ENCODE results near the gene BCL10.

Gene BCL10

GRCh38 chr1:85279458-85280080 is 3.1 kb upstream of the BCL10 start:
- H3K36me3 ChIP-seq (ENCODE audit: control insufficient read depth in 4 of 4, insufficient read depth in 4 of 4, low read length in 3 of 4): no peaks in the 10 kb centered on the region
- ChIA-PET POLR2A (no interaction called here), CTCF (interaction anchor here (1.1 kb wide), 1 partner anchor 13 kb away, joined by 3 read pairs; no protein-coding TSS in a partner anchor)
- WGBS (ENCODE audit: insufficient coverage): 84% methylated on average over 6 of the region's 10 CpGs
- H3K27ac ChIP-seq (ENCODE audit: insufficient read depth in 1 of 2, low read depth in 1 of 2, low read length in 2 of 2, poor library complexity in 1 of 2, severe bottlenecking in 2 of 2): peak overlapping the region in 1 of 2 experiments; percentile 3
- H3K9me3 ChIP-seq (ENCODE audit: control extremely low read depth in 1 of 5, control insufficient read depth in 4 of 5, insufficient read depth in 2 of 5, low read depth in 1 of 5, low read length in 4 of 5): peaks cover 0 to 3% (median 0%) of the 10 kb centered on the region in 5 experiments
- H3K27me3 ChIP-seq (replicated peaks in 2 of 5; ENCODE audit: control insufficient read depth in 4 of 5, insufficient read depth in 5 of 5, low read length in 4 of 5): no peaks in the 10 kb centered on the region
- no peak for DNase-seq
- H3K4me1 ChIP-seq (ENCODE audit: control extremely low read depth in 1 of 4, control insufficient read depth in 4 of 4, insufficient read depth in 4 of 4, low read length in 3 of 4): peaks cover 10 to 29% (median 21%) of the 10 kb centered on the region in 4 experiments
- H3K4me3 ChIP-seq (ENCODE audit: control insufficient read depth in 1 of 7, extremely low read depth in 1 of 7, insufficient read depth in 4 of 7, low read depth in 2 of 7, low read length in 6 of 7): no peak overlapping the region

GRCh38 chr1:85278853-85279314 is 2.5 kb upstream of the BCL10 start:
- Histone ChIP-seq H3K27ac (ENCODE audit: insufficient read depth in 1 of 2, low read depth in 1 of 2, low read length in 2 of 2, poor library complexity in 1 of 2, severe bottlenecking in 2 of 2) (peak overlapping the region in 1 of 2 experiments; percentile 3), H3K36me3 (ENCODE audit: control insufficient read depth in 4 of 4, insufficient read depth in 4 of 4, low read length in 3 of 4) (no peaks in the 10 kb centered on the region), H3K9me3 (ENCODE audit: control extremely low read depth in 1 of 5, control insufficient read depth in 4 of 5, insufficient read depth in 2 of 5, low read depth in 1 of 5, low read length in 4 of 5) (no peaks in the 10 kb centered on the region), H3K27me3 (replicated peaks in 2 of 5; ENCODE audit: control insufficient read depth in 4 of 5, insufficient read depth in 5 of 5, low read length in 4 of 5) (no peaks in the 10 kb centered on the region), H3K4me3 (ENCODE audit: control insufficient read depth in 1 of 7, extremely low read depth in 1 of 7, insufficient read depth in 4 of 7, low read depth in 2 of 7, low read length in 6 of 7) (peak overlapping the region in 1 of 7 experiments; percentile 45), H3K4me1 (ENCODE audit: control extremely low read depth in 1 of 4, control insufficient read depth in 4 of 4, insufficient read depth in 4 of 4, low read length in 3 of 4) (peaks cover 12 to 32% (median 23%) of the 10 kb centered on the region in 4 experiments)
- CTCF ChIA-PET: interaction anchor here (1.1 kb wide), 1 partner anchor 14 kb away, joined by 3 read pairs; no protein-coding TSS in a partner anchor
- 10% methylated on average over 1 of the region's 2 CpGs for WGBS (ENCODE audit: insufficient coverage)
- POLR2A ChIA-PET: no interaction called here
- peak; percentile 69 to 93 (median 91) for DNase-seq

GRCh38 chr1:85277802-85278201 is 1.4 kb upstream of the BCL10 start:
- Histone ChIP-seq H3K4me3 (ENCODE audit: control insufficient read depth in 1 of 7, extremely low read depth in 1 of 7, insufficient read depth in 4 of 7, low read depth in 2 of 7, low read length in 6 of 7) (no peak overlapping the region), H3K36me3 (ENCODE audit: control insufficient read depth in 4 of 4, insufficient read depth in 4 of 4, low read length in 3 of 4) (peaks cover 0 to 3% (median 0%) of the 10 kb centered on the region in 4 experiments), H3K9me3 (ENCODE audit: control extremely low read depth in 1 of 5, control insufficient read depth in 4 of 5, insufficient read depth in 2 of 5, low read depth in 1 of 5, low read length in 4 of 5) (no peaks in the 10 kb centered on the region), H3K27ac (ENCODE audit: insufficient read depth in 1 of 2, low read depth in 1 of 2, low read length in 2 of 2, poor library complexity in 1 of 2, severe bottlenecking in 2 of 2) (no peak overlapping the region), H3K27me3 (replicated peaks in 2 of 5; ENCODE audit: control insufficient read depth in 4 of 5, insufficient read depth in 5 of 5, low read length in 4 of 5) (no peaks in the 10 kb centered on the region), H3K4me1 (ENCODE audit: control extremely low read depth in 1 of 4, control insufficient read depth in 4 of 4, insufficient read depth in 4 of 4, low read length in 3 of 4) (peaks cover 12 to 32% (median 23%) of the 10 kb centered on the region in 4 experiments)
- POLR2A ChIA-PET: no interaction called here
- no peak for DNase-seq
- 97% methylated on average over 4 of the region's 4 CpGs for WGBS (ENCODE audit: insufficient coverage)
- CTCF ChIA-PET: interaction anchor here (1.9 kb wide), 1 partner anchor 31 kb away, joined by 7 read pairs; no protein-coding TSS in a partner anchor

- no peaks in the 10 kb centered on the region for H3K9me3 ChIP-seq (ENCODE audit: control extremely low read depth in 1 of 5, control insufficient read depth in 4 of 5, insufficient read depth in 2 of 5, low read depth in 1 of 5, low read length in 4 of 5)
- peak overlapping the region; percentile 34 to 95 for H3K27ac ChIP-seq (ENCODE audit: insufficient read depth in 1 of 2, low read depth in 1 of 2, low read length in 2 of 2, poor library complexity in 1 of 2, severe bottlenecking in 2 of 2)
- 33% methylated on average over 3 of the region's 11 CpGs for WGBS (ENCODE audit: insufficient coverage)
- peaks cover 0 to 6% (median 3%) of the 10 kb centered on the region in 4 experiments for H3K36me3 ChIP-seq (ENCODE audit: control insufficient read depth in 4 of 4, insufficient read depth in 4 of 4, low read length in 3 of 4)
- POLR2A ChIA-PET: interaction anchor here (1.3 kb wide), 1 partner anchor 17 kb away, joined by 5 read pairs; the partner anchor contains the start of gene C1orf52
- no peaks in the 10 kb centered on the region for H3K27me3 ChIP-seq (replicated peaks in 2 of 5; ENCODE audit: control insufficient read depth in 4 of 5, insufficient read depth in 5 of 5, low read length in 4 of 5)
- DNase-seq: no peak
- peak overlapping the region in 6 of 7 experiments; percentile 64 to 99 (median 89) for H3K4me3 ChIP-seq (ENCODE audit: control insufficient read depth in 1 of 7, extremely low read depth in 1 of 7, insufficient read depth in 4 of 7, low read depth in 2 of 7, low read length in 6 of 7)
- CTCF ChIA-PET: interaction anchor here (1.1 to 8.1 kb wide), 3 partner anchors 17 to 332 kb away, joined by 3 to 84 read pairs (median 7); partner anchors contain the start of gene C1orf52
- H3K4me1 ChIP-seq (ENCODE audit: control extremely low read depth in 1 of 4, control insufficient read depth in 4 of 4, insufficient read depth in 4 of 4, low read length in 3 of 4): peaks cover 12 to 32% (median 23%) of the 10 kb centered on the region in 4 experiments
Measured at GRCh38 chr1:85276978-85277639, 677 bp upstream of the BCL10 start.

GRCh38 chr1:85275701-85276214 is 674 bp downstream of the BCL10 start:
- no peaks in the 10 kb centered on the region for H3K27me3 ChIP-seq (replicated peaks in 2 of 5; ENCODE audit: control insufficient read depth in 4 of 5, insufficient read depth in 5 of 5, low read length in 4 of 5)
- 5% methylated on average over 11 of the region's 13 CpGs for WGBS (ENCODE audit: insufficient coverage)
- peak overlapping the region; percentile 82 to 95 for H3K27ac ChIP-seq (ENCODE audit: insufficient read depth in 1 of 2, low read depth in 1 of 2, low read length in 2 of 2, poor library complexity in 1 of 2, severe bottlenecking in 2 of 2)
- H3K36me3 ChIP-seq (ENCODE audit: control insufficient read depth in 4 of 4, insufficient read depth in 4 of 4, low read length in 3 of 4): peaks cover 0 to 17% (median 6%) of the 10 kb centered on the region in 4 experiments
- peaks cover 12 to 32% (median 23%) of the 10 kb centered on the region in 4 experiments for H3K4me1 ChIP-seq (ENCODE audit: control extremely low read depth in 1 of 4, control insufficient read depth in 4 of 4, insufficient read depth in 4 of 4, low read length in 3 of 4)
- POLR2A ChIA-PET: interaction anchor here (1.3 to 1.6 kb wide), 3 partner anchors 14 to 75 kb away, joined by 3 to 5 read pairs (median 4); partner anchors contain the start of genes C1orf52 and SYDE2
- peak; percentile 26 to 80 (median 71) for DNase-seq
- CTCF ChIA-PET: interaction anchor here (0.6 to 8.1 kb wide), 3 partner anchors 9 to 116 kb away, joined by 3 to 84 read pairs (median 8); partner anchors contain the start of gene C1orf52
- no peaks in the 10 kb centered on the region for H3K9me3 ChIP-seq (ENCODE audit: control extremely low read depth in 1 of 5, control insufficient read depth in 4 of 5, insufficient read depth in 2 of 5, low read depth in 1 of 5, low read length in 4 of 5)
- peak overlapping the region; percentile 67 to 99 (median 95) for H3K4me3 ChIP-seq (ENCODE audit: control insufficient read depth in 1 of 7, extremely low read depth in 1 of 7, insufficient read depth in 4 of 7, low read depth in 2 of 7, low read length in 6 of 7)

GRCh38 chr1:85274969-85275453 is 1.4 kb downstream of the BCL10 start:
- peak in 1 of 3 donors; percentile 36 for DNase-seq
- peaks cover 0 to 25% (median 9%) of the 10 kb centered on the region in 4 experiments for H3K36me3 ChIP-seq (ENCODE audit: control insufficient read depth in 4 of 4, insufficient read depth in 4 of 4, low read length in 3 of 4)
- ChIA-PET CTCF (interaction anchor here (0.6 to 8.1 kb wide), 2 partner anchors 15 to 116 kb away, joined by 3 to 84 read pairs; partner anchors contain the start of gene C1orf52), POLR2A (interaction anchor here (1.3 to 1.6 kb wide), 2 partner anchors 14 to 74 kb away, joined by 3 to 4 read pairs; partner anchors contain the start of gene SYDE2)
- no CpG with 5 or more reads among the region's 1 CpG for WGBS (ENCODE audit: insufficient coverage)
- H3K4me3 ChIP-seq (ENCODE audit: control insufficient read depth in 1 of 7, extremely low read depth in 1 of 7, insufficient read depth in 4 of 7, low read depth in 2 of 7, low read length in 6 of 7): peak overlapping the region in 6 of 7 experiments; percentile 80 to 99 (median 96)
- no peaks in the 10 kb centered on the region for H3K9me3 ChIP-seq (ENCODE audit: control extremely low read depth in 1 of 5, control insufficient read depth in 4 of 5, insufficient read depth in 2 of 5, low read depth in 1 of 5, low read length in 4 of 5)
- no peaks in the 10 kb centered on the region for H3K27me3 ChIP-seq (replicated peaks in 2 of 5; ENCODE audit: control insufficient read depth in 4 of 5, insufficient read depth in 5 of 5, low read length in 4 of 5)
- peak overlapping the region; percentile 20 to 95 for H3K27ac ChIP-seq (ENCODE audit: insufficient read depth in 1 of 2, low read depth in 1 of 2, low read length in 2 of 2, poor library complexity in 1 of 2, severe bottlenecking in 2 of 2)
- peaks cover 12 to 32% (median 23%) of the 10 kb centered on the region in 4 experiments for H3K4me1 ChIP-seq (ENCODE audit: control extremely low read depth in 1 of 4, control insufficient read depth in 4 of 4, insufficient read depth in 4 of 4, low read length in 3 of 4)

All from common myeloid progenitor, CD34-positive (primary cell).